GM18909 (cell line): ENCODE measurements around the gene HMG20A.
A peak's percentile ranks its signal among the peaks of the same experiment; 100 is the strongest.

ENCODE experiments used
- ATAC-seq: cut with Tn5 transposase; IDR thresholded peaks from one replicate; pipeline ENCODE4 v1.9.1; 2021; ENCODE audit warnings: mild to moderate bottlenecking; ENCODE audit not compliant: unreplicated experiment, poor library complexity

HMG20A gene

GRCh38 chr15:77473328-77473727, 52.6 kb downstream of the HMG20A start:
- ATAC-seq = no peak

DNA sequence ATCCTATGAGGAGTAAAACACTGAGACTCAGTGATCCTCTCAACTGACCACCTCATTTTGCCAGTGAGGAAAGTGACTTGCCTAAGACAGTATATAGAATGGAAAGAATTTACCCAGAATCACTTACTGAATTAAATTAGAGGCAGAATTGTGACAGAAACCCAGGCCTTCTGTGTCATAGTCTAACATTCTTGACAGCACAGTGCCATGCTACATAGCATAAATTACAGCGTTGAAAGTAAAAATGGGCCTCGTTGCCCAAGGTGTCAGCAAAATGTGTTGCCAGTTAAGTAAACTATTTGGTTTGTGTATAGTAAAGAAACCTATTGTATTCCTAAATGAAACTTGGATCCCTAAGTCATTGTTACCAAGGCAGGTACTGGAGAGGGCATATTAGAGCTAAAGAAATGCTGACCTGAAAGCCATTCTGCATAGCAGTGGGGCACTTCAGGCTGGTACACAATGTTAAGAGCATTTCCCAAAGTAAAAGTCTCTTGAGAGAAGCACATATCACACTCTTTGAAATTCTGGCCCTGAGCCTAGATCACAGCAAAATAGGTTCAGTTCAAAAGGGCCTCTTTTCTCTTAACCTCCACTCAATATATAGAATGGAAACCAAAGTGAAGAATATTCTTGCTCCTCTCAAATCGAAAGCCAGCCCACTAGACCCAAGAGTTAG, 53.8 kb downstream of the HMG20A start:
- ATAC-seq = no peak

DNA sequence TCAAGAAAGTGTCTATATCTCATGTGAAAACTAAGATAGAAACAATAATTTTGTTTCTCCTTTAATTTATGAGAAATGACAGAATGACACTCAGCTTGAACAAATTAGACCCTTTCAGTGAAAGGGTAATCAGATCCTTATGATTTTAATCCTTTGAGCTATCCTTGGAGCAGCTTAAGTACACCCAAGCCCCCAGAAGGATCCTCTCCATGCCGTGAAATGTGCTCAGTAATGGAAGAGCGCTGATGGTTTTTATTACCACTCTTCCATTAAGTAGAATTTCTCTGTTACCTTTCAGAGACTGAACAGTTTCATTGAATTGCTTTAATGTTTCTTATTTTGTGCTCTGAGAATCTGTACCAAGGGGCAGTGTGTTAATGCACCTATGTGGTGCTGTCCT, 54.3 kb downstream of the HMG20A start:
- ATAC-seq = no peak

- no peak for ATAC-seq
These were observed 55.2 kb downstream of the HMG20A start for GRCh38 chr15:77475898-77476297.

GRCh38 chr15:77476995-77477394, 56.3 kb downstream of the HMG20A start:
- ATAC-seq = no peak

DNA sequence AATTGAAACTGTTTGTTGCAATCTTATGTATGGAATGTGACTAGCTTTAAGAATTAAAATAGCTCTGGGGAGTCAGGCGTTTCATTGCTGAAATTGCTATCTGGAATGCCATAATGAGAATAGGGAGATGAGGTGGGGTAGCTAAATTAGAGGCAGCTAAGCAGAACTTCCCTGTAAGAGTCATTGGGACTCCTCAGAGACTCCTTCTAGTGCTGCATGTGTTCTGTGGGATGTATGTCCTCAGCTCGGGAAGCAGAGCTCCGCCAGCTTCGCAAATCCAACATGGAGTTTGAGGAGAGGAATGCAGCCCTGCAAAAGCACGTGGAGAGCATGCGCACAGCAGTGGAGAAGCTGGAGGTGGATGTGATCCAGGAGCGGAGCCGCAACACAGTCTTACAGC, 57.4 kb downstream of the HMG20A start:
- no peak for ATAC-seq

GRCh38 chr15:77479015-77479414, 58.3 kb downstream of the HMG20A start:
- ATAC-seq = no peak

GRCh38 chr15:77480859-77481633, 60.4 kb downstream of the HMG20A start:
- ATAC-seq = no peak

- ATAC-seq = no peak
These were observed 61.0 kb downstream of the HMG20A start for GRCh38 chr15:77481670-77482069.

- no peak for ATAC-seq
These were observed 61.9 kb downstream of the HMG20A start for GRCh38 chr15:77482570-77482969.

DNA sequence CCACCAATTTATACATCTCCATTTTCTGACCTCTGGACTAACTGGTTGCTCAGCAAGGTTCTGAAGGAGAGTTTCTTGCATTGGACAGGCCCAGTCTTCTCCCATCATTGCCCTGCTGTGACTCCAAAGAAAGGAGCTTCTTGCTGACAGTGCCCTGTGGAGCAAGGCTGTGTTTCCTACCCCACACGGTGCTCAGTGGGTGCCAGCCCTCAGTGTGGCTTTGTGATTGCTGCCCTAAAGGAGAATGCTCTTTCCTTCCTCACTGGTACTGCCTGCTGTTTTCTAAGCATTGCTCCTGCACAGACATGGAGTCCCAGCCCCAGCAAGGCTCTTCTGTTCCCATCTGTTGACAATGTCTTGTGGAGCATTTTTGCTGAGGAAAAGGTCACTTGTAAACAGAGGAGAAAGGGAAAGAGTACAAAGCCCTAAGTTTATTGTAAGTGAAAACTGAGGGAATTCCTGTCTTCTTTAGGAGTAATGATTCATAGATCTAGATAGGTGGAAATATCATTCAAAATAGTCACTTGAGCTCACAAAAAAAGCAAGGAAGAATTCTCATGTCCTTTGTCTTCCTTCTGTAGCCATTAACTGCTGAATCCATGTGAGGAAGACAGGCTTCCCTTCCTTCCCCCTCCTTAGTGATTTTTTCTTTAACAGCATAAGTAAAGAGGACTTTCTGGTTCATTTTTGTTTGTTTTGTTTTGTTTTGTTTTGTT, 62.9 kb downstream of the HMG20A start:
- no peak for ATAC-seq

GRCh38 chr15:77484994-77485393, 64.3 kb downstream of the HMG20A start:
- no peak for ATAC-seq

DNA sequence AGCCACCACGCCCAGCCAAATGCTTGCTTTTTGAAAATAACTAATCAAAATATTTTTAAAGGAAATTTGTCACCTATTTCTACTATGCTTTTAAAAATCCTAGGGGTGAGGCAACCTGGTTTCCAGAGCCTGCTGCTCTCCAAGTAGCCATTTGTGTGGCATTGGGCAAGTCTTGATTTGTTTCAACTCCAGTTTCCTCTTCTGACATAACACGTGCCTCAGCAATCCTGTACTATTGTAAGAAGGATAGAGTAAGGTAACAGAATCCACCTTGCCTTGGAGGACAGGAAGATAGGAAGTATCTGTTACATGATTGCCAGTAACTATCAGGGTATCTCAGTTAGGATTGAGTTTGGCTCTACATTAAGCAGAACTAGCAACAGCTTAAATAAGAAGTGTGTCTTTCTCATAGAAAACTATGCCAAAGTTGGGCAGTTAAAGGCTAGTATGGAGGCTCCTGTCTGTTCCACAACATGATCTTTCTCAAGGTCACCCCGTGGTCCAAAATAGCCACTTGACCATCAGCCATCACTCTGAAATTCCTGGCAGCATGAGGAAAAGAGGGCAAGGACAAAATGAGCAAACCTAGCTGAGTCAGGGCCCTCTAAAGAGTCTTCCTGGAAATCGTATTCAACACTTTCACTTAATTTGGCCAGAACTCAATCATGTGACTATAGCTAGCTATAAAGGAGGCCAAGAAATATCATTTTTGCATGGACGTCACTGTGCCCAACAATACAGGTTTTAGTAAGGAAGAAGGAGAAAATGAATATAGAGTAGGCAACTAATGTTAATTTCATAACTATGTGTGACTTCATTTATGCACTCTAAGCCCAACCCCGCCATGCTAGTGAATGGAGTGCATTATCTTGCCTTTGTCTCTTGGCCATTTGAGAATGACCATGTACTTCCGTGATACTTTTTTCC, 66.1 kb downstream of the HMG20A start:
- ATAC-seq = no peak

- no peak for ATAC-seq
These were observed 66.8 kb downstream of the HMG20A start for GRCh38 chr15:77487469-77487842.

DNA sequence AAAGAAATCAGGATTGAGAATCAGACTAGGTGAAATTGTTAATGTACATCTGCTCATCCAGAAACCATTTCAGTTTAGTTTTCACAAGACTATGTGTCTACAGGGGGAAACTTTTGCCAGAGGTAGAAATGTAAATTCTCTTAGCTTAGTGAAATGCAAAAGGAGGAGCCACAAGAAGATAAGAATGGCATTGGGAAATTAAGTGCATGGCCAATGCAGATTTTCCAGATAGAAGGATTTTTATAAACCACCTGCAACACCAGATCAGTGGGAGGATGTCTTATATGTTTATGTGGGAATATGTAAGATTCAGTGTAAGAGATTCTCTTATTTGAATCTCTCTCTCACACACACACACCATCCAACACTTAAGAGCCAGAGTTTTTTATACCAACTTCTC, 67.2 kb downstream of the HMG20A start:
- no peak for ATAC-seq

GRCh38 chr15:77489647-77490046, 69.0 kb downstream of the HMG20A start:
- no peak for ATAC-seq

DNA sequence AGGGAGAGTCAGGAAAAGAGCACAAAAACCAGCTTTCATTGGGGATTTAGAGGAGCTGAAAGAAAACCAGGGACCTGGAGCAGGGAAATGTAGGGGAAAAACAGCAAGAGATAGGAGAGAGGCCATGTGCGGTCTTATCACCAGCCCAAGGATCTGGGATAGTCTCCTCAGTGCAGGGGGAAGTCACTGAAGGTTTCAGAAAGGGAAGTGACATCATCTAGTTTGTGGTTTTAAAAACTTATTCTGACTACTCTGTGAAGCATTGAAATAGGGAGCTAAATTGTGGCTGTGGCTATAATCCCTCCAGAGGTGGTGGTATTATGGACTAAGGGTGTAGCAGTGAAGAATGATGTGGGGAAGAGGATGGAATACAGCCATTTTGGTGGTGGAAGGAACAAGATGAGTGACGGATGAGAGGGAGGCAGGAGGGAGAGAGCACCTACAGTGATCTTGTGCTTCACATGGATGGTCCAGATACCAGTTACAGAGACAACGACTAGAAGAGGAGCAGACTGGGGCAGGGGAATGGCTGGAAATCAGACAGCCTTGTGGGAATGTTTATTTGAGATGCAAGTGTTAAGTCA, 72.7 kb downstream of the HMG20A start:
- peak; percentile 56 for ATAC-seq

GRCh38 chr15:77494073-77494867, 73.6 kb downstream of the HMG20A start:
- no peak for ATAC-seq

GRCh38 chr15:77494964-77495363, 74.3 kb downstream of the HMG20A start:
- no peak for ATAC-seq
